Measurements from ENCODE around the gene RPS21.

DNA sequence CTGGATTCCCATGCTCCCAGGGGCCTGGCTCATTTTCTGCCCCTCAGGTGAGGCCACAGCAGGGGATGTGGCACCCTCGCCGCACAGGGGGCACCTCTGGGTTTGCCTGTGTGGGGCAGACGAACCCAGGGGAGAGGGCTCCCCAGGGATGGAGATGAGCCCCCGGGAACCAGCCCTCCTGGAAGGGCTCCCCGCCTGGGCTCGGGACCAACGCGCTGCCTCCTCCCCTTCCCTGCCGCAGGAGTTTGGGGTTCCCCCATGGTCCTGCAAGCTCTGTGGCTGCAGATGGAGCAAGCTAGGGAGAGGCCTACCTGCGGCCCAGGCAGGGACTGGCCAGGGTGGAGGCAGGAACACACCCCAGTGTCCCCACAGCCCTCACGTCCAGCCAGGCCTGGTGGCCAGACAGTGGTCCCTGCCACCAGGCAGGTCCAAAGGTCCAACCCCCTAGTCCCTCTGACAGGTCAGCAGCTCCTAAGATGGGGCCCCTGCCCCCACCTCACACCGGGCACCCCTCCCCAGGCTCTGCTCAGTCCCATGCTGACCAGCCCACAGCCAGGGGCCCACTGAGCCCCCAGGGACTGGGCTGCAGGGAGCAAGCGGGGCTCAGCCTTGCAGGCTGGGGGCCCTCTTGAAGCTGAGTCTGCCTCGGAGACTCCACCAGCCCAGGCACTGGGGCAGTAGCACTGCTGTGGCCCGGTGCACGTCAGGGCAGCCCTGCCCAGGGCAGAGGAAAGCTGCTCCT is 33.4 kb upstream of the RPS21 start:
- TF ChIP-seq, protein P1, sequence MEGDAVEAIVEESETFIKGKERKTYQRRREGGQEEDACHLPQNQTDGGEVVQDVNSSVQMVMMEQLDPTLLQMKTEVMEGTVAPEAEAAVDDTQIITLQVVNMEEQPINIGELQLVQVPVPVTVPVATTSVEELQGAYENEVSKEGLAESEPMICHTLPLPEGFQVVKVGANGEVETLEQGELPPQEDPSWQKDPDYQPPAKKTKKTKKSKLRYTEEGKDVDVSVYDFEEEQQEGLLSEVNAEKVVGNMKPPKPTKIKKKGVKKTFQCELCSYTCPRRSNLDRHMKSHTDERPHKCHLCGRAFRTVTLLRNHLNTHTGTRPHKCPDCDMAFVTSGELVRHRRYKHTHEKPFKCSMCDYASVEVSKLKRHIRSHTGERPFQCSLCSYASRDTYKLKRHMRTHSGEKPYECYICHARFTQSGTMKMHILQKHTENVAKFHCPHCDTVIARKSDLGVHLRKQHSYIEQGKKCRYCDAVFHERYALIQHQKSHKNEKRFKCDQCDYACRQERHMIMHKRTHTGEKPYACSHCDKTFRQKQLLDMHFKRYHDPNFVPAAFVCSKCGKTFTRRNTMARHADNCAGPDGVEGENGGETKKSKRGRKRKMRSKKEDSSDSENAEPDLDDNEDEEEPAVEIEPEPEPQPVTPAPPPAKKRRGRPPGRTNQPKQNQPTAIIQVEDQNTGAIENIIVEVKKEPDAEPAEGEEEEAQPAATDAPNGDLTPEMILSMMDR (IDR thresholded peaks at IDR 0.05 in 4 of 5, conservative IDR thresholded peaks at IDR 0.05 in 1 of 5), result no peak
- TF ChIP-seq POLR2A (IDR thresholded peaks at IDR 0.05), result no peak

Measured in gastrocnemius medialis (tissue), 4 donors.